ENCODE measurements around the gene CFAP46. TPM values are rescaled to one million over a fixed set of nuclear protein-coding genes. Genes with fewer than 3 reads are reported as not detected.

CFAP46 gene
- total and polyA plus RNA-seq, 2 experiments from 2014 or later = 3.1 to 5.4 TPM

GRCh38 chr10:132827861-132828539, 114.4 kb downstream of the CFAP46 start:
- no peaks in the 10 kb centered on the region for H3F3A ChIP-seq (replicated peaks; ENCODE audit: low read depth)
- H3K79me2 ChIP-seq (replicated peaks; ENCODE audit: insufficient read depth) = no peaks in the 10 kb centered on the region
- DNase-seq (ENCODE audit: low spot score) = no peak
- no peaks in the 10 kb centered on the region for H3K36me3 ChIP-seq (ENCODE audit: insufficient read depth)
- no peaks in the 10 kb centered on the region for H3K4me1 ChIP-seq (ENCODE audit: insufficient read depth)
- no peak overlapping the region for H2AFZ ChIP-seq
- Mint-ChIP-seq H3K27me3 (ENCODE audit: insufficient read depth, low read depth, poor library complexity) (peaks cover 13% of the 10 kb centered on the region), H3K4me1 (no peaks in the 10 kb centered on the region; the same call in 2 of the 3 replicates), H3K27ac (no peak overlapping the region), H3K4me3 (no peak overlapping the region), H3K36me3 (ENCODE audit: low read depth) (peaks cover 6% of the 10 kb centered on the region), H3K9me3 (peaks cover 16% of the 10 kb centered on the region)
- TF ChIP-seq, protein P1, sequence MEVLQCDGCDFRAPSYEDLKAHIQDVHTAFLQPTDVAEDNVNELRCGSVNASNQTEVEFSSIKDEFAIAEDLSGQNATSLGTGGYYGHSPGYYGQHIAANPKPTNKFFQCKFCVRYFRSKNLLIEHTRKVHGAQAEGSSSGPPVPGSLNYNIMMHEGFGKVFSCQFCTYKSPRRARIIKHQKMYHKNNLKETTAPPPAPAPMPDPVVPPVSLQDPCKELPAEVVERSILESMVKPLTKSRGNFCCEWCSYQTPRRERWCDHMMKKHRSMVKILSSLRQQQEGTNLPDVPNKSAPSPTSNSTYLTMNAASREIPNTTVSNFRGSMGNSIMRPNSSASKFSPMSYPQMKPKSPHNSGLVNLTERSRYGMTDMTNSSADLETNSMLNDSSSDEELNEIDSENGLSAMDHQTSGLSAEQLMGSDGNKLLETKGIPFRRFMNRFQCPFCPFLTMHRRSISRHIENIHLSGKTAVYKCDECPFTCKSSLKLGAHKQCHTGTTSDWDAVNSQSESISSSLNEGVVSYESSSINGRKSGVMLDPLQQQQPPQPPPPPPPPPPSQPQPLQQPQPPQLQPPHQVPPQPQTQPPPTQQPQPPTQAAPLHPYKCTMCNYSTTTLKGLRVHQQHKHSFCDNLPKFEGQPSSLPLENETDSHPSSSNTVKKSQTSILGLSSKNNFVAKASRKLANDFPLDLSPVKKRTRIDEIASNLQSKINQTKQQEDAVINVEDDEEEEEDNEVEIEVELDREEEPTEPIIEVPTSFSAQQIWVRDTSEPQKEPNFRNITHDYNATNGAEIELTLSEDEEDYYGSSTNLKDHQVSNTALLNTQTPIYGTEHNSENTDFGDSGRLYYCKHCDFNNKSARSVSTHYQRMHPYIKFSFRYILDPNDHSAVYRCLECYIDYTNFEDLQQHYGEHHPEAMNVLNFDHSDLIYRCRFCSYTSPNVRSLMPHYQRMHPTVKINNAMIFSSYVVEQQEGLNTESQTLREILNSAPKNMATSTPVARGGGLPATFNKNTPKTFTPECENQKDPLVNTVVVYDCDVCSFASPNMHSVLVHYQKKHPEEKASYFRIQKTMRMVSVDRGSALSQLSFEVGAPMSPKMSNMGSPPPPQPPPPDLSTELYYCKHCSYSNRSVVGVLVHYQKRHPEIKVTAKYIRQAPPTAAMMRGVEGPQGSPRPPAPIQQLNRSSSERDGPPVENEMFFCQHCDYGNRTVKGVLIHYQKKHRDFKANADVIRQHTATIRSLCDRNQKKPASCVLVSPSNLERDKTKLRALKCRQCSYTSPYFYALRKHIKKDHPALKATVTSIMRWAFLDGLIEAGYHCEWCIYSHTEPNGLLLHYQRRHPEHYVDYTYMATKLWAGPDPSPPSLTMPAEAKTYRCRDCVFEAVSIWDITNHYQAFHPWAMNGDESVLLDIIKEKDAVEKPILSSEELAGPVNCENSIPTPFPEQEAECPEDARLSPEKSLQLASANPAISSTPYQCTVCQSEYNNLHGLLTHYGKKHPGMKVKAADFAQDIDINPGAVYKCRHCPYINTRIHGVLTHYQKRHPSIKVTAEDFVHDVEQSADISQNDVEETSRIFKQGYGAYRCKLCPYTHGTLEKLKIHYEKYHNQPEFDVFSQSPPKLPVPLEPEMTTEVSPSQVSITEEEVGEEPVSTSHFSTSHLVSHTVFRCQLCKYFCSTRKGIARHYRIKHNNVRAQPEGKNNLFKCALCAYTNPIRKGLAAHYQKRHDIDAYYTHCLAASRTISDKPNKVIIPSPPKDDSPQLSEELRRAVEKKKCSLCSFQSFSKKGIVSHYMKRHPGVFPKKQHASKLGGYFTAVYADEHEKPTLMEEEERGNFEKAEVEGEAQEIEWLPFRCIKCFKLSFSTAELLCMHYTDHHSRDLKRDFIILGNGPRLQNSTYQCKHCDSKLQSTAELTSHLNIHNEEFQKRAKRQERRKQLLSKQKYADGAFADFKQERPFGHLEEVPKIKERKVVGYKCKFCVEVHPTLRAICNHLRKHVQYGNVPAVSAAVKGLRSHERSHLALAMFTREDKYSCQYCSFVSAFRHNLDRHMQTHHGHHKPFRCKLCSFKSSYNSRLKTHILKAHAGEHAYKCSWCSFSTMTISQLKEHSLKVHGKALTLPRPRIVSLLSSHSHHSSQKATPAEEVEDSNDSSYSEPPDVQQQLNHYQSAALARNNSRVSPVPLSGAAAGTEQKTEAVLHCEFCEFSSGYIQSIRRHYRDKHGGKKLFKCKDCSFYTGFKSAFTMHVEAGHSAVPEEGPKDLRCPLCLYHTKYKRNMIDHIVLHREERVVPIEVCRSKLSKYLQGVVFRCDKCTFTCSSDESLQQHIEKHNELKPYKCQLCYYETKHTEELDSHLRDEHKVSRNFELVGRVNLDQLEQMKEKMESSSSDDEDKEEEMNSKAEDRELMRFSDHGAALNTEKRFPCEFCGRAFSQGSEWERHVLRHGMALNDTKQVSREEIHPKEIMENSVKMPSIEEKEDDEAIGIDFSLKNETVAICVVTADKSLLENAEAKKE (CRISPR knock-in tag; IDR thresholded peaks at IDR 0.05) = no peak
- TF ChIP-seq REST (IDR thresholded peaks at IDR 0.05; ENCODE audit: unreplicated experiment) = no peak
- TF ChIP-seq JUNB (IDR thresholded peaks at IDR 0.05; ENCODE audit: unreplicated experiment) = no peak
- TF ChIP-seq, protein P2, sequence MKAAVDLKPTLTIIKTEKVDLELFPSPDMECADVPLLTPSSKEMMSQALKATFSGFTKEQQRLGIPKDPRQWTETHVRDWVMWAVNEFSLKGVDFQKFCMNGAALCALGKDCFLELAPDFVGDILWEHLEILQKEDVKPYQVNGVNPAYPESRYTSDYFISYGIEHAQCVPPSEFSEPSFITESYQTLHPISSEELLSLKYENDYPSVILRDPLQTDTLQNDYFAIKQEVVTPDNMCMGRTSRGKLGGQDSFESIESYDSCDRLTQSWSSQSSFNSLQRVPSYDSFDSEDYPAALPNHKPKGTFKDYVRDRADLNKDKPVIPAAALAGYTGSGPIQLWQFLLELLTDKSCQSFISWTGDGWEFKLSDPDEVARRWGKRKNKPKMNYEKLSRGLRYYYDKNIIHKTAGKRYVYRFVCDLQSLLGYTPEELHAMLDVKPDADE (IDR thresholded peaks at IDR 0.05) = no peak
- TF ChIP-seq EZH2 (IDR thresholded peaks at IDR 0.05; ENCODE audit: low read depth, unreplicated experiment) = no peak
- no peak for TF ChIP-seq ZNF114 (CRISPR knock-in tag; IDR thresholded peaks at IDR 0.05)
- TF ChIP-seq CREB1 (CRISPR knock-in tag; IDR thresholded peaks at IDR 0.05; ENCODE audit: low read depth) = no peak
- TF ChIP-seq, protein P3, sequence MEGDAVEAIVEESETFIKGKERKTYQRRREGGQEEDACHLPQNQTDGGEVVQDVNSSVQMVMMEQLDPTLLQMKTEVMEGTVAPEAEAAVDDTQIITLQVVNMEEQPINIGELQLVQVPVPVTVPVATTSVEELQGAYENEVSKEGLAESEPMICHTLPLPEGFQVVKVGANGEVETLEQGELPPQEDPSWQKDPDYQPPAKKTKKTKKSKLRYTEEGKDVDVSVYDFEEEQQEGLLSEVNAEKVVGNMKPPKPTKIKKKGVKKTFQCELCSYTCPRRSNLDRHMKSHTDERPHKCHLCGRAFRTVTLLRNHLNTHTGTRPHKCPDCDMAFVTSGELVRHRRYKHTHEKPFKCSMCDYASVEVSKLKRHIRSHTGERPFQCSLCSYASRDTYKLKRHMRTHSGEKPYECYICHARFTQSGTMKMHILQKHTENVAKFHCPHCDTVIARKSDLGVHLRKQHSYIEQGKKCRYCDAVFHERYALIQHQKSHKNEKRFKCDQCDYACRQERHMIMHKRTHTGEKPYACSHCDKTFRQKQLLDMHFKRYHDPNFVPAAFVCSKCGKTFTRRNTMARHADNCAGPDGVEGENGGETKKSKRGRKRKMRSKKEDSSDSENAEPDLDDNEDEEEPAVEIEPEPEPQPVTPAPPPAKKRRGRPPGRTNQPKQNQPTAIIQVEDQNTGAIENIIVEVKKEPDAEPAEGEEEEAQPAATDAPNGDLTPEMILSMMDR (conservative IDR thresholded peaks at IDR 0.05; ENCODE audit: low read depth in 2 of 2) = no peak
- TF ChIP-seq EZH2phosphoT487 (IDR thresholded peaks at IDR 0.05; ENCODE audit: unreplicated experiment) = no peak
- no peak for TF ChIP-seq NANOG (IDR thresholded peaks at IDR 0.05; ENCODE audit: borderline replicate concordance)
- TF ChIP-seq STAT1 (IDR thresholded peaks at IDR 0.05; ENCODE audit: unreplicated experiment) = no peak
- no peak for TF ChIP-seq POLR2AphosphoS5 (IDR thresholded peaks at IDR 0.05; ENCODE audit: low read depth)
- TF ChIP-seq ZNF331 (CRISPR knock-in tag; IDR thresholded peaks at IDR 0.05; ENCODE audit: low read depth) = no peak
- H4K20me1 ChIP-seq (replicated peaks; ENCODE audit: insufficient read depth) = no peaks in the 10 kb centered on the region
- H3K4me3 ChIP-seq = no peak overlapping the region
- H3K9me2 ChIP-seq (ENCODE audit: insufficient read depth) = no peaks in the 10 kb centered on the region
- ATAC-seq = no peak
- no peak overlapping the region for H3K27ac ChIP-seq (ENCODE audit: low read depth)
- no peak overlapping the region for H3K4me2 ChIP-seq
- H3K27me3 ChIP-seq (ENCODE audit: insufficient read depth) = no peaks in the 10 kb centered on the region
